HEK293T (cell line): ENCODE data around the gene TRHDE.

Experiments used
- BHLHE40 ChIP-seq: fragments of 450-650 bp; IDR thresholded peaks from 2 replicates; pipeline ENCODE4 v1.6.1; 2016; ENCODE audit warnings: mild to moderate bottlenecking, moderate library complexity, borderline replicate concordance
- CTBP1 ChIP-seq: fragments of 450-650 bp; IDR thresholded peaks from 2 replicates; pipeline ENCODE4 v1.6.1; 2016; ENCODE audit warnings: borderline replicate concordance
- ELF4 ChIP-seq: fragments of 450-650 bp; IDR thresholded peaks from 2 replicates; pipeline ENCODE4 v1.6.1; 2017; ENCODE audit warnings: antibody characterized with exemption
- FOXA1 ChIP-seq: fragments of 450-650 bp; IDR thresholded peaks from 2 replicates; pipeline ENCODE4 v1.6.1; 2016; ENCODE audit warnings: mild to moderate bottlenecking
- FOXK2 ChIP-seq: fragments of 450-650 bp; IDR thresholded peaks from 2 replicates; pipeline ENCODE4 v1.6.1; 2016; ENCODE audit warnings: mild to moderate bottlenecking
- HDGF ChIP-seq: fragments of 450-650 bp; IDR thresholded peaks from 2 replicates; pipeline ENCODE4 v1.6.1; 2017; ENCODE audit warnings: antibody characterized with exemption, borderline replicate concordance
- L3MBTL2 ChIP-seq: fragments of 450-650 bp; conservative IDR thresholded peaks from 2 replicates; pipeline ENCODE4 v1.6.1; 2016; ENCODE audit warnings: mild to moderate bottlenecking
- ZNF384 ChIP-seq: fragments of 450-650 bp; IDR thresholded peaks from 2 replicates; pipeline ENCODE4 v1.6.1; 2016

DNA sequence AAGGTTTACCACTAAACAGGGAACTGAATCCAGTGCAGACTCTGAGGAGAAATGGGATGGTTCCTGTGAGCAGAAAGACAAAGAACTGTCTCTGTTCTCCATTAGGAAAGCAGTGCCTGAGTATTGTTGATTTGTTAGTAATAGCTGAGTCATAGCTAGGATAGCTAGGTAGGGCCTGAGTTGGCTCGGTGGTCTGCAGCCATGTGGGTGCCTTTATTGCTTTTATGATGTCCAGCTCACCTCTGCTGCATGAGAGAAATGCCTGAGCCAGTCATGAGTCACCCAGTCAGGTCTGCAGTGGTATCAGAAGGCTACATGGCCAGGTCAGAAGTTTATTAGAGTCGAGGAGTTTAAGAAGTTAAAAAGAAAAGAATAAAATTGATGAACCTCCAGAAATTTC, 24.2 kb downstream of the TRHDE start:
- TF ChIP-seq FOXA1 (no peak), ELF4 (no peak), CTBP1 (no peak), HDGF (no peak), ZNF384 (no peak), FOXK2 (no peak), L3MBTL2 (no peak), BHLHE40 (no peak)
